C4-2B (cell line): ENCODE results near the gene ZNF549.
A peak's percentile ranks its signal among the peaks of the same experiment; 100 is the strongest.

ENCODE experiments used
- H3K27ac ChIP-seq: fragments of 450-650 bp; 2 replicates; pipeline ENCODE4 v1.5.1; 2017
- ZFX ChIP-seq: fragments of 450-650 bp; IDR thresholded peaks from 2 replicates; pipeline ENCODE4 v1.6.1; 2017
- TF ChIP-seq, protein P1 (sequence below): fragments of 450-650 bp; conservative IDR thresholded peaks from 2 replicates; pipeline ENCODE4 v1.5.1; 2017; ENCODE audit warnings: mild to moderate bottlenecking

ZNF549 gene

DNA sequence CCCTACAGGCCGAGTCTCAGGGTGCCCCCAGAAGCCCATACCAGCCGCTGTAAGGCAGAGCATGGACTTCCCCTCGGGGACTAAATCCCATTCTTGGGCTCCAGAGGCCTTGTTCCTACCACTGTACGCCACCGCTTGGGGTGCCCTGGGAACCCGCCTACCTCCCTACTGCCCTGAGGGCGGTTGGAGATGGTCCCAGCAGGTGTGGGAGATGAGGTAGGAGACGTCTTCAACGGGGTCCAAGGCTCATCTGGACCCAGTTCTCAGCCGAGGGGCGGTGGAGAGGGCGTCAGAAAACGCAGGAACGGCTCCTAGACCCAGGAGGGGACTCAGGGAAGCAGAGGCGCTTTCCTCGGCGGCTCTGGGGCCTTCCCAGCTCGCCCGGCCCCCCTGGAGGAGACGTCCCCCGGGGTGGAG lies 56.0 kb downstream of the ZNF549 start:
- H3K27ac ChIP-seq: no peak overlapping the region
- TF ChIP-seq, protein P1, sequence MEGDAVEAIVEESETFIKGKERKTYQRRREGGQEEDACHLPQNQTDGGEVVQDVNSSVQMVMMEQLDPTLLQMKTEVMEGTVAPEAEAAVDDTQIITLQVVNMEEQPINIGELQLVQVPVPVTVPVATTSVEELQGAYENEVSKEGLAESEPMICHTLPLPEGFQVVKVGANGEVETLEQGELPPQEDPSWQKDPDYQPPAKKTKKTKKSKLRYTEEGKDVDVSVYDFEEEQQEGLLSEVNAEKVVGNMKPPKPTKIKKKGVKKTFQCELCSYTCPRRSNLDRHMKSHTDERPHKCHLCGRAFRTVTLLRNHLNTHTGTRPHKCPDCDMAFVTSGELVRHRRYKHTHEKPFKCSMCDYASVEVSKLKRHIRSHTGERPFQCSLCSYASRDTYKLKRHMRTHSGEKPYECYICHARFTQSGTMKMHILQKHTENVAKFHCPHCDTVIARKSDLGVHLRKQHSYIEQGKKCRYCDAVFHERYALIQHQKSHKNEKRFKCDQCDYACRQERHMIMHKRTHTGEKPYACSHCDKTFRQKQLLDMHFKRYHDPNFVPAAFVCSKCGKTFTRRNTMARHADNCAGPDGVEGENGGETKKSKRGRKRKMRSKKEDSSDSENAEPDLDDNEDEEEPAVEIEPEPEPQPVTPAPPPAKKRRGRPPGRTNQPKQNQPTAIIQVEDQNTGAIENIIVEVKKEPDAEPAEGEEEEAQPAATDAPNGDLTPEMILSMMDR: no peak
- no peak for TF ChIP-seq ZFX

DNA sequence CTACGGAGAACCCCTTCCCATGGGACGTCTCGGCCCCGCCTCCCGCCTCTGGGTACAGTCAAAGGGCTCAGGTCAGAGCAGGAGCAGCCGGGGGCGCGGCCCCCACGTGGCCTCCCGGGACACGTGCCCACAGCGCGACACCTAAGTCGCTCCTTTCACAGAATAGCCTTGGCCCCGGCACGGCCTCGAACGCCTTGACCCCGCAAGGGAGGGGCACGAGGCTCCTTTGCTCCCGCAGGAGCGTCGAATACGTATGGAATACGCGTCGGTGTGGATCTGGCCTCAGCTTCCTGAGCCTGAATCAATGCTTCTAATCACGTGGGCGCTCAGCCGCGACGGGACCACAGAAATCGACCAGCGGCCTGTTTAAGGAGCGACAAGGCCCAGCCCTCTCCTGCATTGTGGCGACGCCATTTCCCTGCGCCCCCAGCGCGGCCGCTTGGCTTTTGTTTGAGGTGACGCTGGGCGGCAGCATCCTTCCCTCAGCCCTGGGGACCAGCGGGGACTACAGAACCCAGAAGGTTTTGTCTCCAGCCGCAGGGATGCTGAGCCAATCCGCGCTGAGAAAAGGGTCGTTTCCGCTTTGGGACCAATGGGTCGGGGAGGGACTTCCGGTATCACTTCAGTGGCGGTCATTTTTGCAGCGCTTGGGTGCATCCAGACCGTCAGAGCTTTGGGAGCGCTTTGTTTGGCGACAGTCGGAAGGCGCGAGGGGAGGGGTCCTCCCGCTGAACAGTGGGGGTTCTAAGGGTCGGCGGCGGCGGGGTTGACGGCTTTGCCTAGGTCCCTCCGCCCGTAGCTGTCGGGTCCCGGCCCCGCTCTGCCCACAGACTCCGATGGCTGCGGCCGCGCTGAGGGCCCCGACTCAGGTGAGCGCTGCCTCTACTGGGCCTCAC lies 56.6 kb downstream of the ZNF549 start, which contains the start of gene ZIK1:
Gene ZIK1 (plus strand): TSS at position 625 of the 896 bp plus-strand sequence. CDS start 212 bp downstream, at position 837.
- H3K27ac ChIP-seq: no peak within 1 kb of the TSS
- TF ChIP-seq, protein P1: no peak
- TF ChIP-seq ZFX: no peak

DNA sequence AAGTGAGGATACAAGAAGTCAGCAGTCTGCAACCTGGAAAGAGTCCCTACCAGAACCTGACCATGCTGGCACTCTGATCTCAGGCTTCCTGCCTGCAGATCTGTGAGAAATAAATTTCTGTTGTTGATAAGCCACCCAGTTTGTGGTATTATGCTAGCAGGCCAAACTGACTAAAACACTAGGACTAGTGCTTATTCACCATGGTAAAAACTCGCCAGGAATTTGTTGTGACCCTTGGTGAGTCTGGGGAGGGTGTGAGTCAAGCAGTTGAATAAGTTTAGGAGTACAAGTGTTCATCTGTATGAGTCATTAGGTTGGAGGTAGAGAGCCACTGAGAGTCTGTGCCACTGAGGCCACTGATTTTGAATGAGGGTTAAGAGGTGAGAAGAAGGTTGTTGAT lies 60.4 kb downstream of the ZNF549 start:
- no peak overlapping the region for H3K27ac ChIP-seq
- TF ChIP-seq ZFX: no peak
- TF ChIP-seq, protein P1: no peak

DNA sequence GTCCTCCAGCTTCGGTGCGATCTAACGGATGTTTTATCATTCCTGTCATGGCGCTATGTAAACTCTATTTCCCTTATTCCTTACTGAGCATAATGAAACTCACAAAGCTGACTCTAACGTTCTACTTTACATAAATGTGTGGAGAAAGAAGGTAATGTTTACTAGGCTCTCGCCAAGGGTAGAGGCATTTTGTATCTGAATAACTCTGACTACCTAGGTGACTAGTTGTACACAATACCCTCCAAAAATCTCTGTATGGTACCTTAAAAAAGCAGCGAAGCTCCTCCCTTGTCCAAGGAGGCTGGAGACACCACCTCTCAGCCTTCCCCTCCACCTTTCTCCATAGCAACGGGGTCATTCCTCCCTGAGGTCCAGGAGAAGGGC lies 72.2 kb downstream of the ZNF549 start:
- TF ChIP-seq, protein P1: no peak
- no peak for TF ChIP-seq ZFX
- H3K27ac ChIP-seq: peak overlapping the region; percentile 73

DNA sequence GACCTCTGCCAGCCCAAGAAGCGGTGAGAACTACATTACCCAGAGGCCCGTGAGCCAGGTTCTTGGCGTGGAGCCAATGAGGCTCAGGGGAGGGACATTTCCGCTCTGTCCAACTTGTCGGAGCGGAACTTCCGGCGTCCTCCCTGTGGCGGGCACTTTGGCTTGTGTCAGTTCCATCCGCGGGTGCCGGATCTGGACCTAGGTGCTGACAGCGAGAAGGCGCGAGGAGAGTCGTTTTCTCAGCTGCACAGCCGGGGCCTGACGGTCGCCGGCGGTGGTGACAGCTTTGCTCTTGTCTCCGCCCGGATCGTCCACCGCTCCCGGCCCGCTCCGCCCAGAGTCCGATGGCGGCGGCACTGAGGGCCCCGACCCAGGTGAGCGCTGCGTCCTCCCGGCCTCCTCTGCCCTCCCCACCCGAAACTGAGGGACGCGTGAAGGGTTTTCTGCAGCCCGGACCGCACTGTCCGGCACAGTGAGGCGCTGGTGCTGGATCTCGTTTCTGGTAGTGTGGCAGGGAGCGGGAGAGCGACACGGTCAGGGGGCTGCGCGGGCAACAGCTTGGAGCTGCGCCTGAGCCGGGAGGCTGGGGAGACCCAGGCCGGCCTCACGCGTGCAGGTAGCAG lies 72.7 kb downstream of the ZNF549 start, which contains the start of gene ZNF530:
Gene ZNF530 (plus strand): TSS at position 125 of the 623 bp plus-strand sequence. CDS start 4,461 bp downstream, outside the sequence.
- peak; percentile 67 for TF ChIP-seq ZFX
- TF ChIP-seq, protein P1: no peak
- peak within 1 kb of the TSS; percentile 73 for H3K27ac ChIP-seq

DNA sequence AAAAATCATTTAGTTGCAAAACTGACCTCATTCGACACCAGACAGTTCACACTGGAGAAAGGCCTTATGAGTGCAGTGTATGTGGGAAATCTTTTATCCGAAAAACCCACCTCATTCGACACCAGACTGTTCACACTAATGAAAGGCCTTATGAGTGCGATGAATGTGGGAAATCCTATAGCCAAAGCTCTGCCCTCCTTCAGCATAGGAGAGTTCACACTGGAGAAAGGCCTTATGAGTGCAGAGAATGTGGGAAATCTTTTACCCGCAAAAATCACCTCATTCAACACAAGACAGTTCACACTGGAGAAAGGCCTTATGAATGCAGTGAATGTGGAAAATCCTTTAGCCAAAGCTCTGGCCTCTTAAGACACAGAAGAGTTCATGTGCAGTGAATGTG lies 79.8 kb downstream of the ZNF549 start:
- H3K27ac ChIP-seq: no peak overlapping the region
- no peak for TF ChIP-seq ZFX
- TF ChIP-seq, protein P1: no peak
